GM21576 (cell line): ENCODE measurements around the gene FGD4.

Source experiments
- ATAC-seq: cut with Tn5 transposase; IDR thresholded peaks from one replicate; pipeline ENCODE4 v1.9.1; 2021; ENCODE audit warnings: mild to moderate bottlenecking, moderate library complexity; ENCODE audit not compliant: unreplicated experiment

FGD4 gene

GRCh38 chr12:32603071-32603470 lies 203.7 kb downstream of the FGD4 start:
- no peak for ATAC-seq

GRCh38 chr12:32603858-32604257 lies 204.5 kb downstream of the FGD4 start:
- ATAC-seq = peak; percentile 94

DNA sequence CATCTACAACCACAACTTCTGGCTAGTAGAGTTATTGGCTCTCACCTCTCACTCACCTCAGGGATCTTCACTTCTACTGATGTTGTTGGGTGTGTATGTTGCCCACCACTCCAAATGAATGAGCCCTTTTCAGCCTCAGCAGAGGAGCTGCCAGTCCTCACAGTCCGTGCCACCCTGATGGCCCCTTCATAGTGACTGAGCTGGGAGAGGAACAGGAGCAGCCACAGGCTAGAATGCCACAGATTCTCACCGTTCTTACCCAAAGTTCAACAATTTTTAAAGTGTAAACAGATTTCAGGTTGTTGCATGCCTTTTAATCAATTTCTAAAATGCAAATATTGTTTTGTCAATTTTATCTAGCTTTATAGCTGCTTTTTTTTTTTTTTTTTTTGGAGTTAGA lies 205.2 kb downstream of the FGD4 start:
- no peak for ATAC-seq

DNA sequence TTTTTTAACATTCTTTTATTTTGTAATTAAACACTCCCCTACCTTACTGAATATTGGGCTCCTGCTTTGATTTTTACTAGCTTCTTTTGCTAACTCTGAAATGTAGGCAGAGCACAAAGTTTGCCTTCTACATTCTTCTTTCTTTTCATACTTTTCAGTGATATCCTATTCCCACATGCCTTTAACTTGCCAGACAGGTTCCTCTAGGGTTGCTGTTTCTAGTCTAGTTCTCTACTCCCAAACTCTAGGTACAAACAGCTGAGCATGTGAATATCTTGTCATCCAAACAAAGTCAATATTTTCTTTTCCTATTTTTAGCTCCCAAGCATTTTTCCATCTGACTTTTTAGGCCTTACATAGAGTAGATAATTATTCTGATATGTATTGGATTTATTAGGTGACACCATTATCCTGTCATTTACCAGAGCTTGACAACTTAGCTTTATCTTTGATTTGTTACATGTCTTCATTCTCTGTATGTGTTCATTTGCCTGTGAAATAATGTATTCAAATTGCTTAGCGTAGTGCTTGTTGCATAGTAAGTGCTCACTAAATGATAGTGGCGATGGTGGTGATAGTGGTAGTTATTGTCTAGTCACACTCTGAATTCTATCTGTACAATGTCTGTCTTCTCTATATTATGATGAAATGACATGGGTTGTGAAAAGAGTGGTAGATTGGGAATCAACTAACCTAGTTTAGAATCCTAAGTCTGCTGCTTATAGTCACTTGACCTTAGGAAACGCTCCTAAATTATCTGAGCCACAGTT lies 206.2 kb downstream of the FGD4 start:
- no peak for ATAC-seq

GRCh38 chr12:32606443-32606842 lies 207.1 kb downstream of the FGD4 start:
- no peak for ATAC-seq

- ATAC-seq = no peak
These were observed 210.6 kb downstream of the FGD4 start for GRCh38 chr12:32609966-32610365.

DNA sequence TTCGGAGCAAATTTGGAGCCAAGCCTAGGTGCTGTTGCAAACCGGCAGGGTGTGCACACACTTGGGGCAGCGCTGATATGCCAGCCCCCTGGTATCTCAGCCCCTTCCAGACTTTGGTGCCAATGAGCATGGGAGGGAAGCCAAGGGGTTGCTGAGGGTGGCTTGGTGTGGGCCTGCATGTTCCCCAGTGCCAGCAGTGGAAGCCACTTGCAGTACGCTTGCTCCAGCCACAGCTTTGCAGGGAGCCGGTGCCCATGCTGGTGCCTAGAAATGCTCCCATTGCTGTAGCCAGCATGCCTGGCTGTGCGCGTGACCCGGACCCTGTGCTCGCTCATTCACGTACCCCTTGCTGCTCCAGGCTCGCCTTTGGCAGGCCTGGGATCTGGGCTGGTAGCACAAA lies 212.6 kb downstream of the FGD4 start:
- ATAC-seq = no peak

GRCh38 chr12:32612658-32613614 lies 213.6 kb downstream of the FGD4 start:
- no peak for ATAC-seq

DNA sequence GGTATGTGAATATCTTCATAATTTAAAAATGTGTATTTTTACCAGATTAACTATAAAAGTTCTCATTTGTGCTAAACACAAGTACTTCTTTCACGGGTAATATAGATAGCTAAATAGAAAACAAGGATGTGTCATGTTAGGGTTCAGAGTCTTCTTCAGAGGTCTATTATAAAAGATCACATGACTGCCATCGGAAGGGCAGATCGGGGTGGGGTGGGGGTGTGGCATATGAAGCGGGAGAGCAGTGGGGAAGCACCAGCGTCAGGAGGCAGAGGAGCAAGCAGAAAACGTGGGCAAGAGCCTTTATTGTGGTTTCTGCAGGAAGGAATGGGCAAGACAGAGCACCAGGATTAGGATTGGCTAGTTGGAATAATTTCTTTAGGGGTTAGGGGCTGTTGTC lies 216.1 kb downstream of the FGD4 start:
- no peak for ATAC-seq

DNA sequence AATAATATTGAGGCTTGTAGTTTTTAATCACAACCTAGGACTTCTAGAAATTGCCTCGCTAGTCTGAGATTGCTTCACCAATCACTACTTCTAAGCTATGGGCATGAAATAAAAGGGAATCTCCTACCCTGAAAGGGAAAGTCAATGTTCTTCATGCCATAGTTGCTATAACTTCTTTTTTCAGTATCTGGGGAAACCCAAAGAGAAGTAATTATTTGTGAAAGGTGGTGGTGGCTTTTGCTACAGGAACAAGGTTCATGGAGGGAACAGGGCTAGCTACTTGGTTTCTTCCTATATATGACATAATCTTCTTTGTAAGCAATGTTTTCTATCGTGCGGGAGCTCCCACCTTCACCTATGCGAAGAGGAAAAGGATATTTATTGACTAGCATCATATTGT lies 218.2 kb downstream of the FGD4 start:
- ATAC-seq = no peak

DNA sequence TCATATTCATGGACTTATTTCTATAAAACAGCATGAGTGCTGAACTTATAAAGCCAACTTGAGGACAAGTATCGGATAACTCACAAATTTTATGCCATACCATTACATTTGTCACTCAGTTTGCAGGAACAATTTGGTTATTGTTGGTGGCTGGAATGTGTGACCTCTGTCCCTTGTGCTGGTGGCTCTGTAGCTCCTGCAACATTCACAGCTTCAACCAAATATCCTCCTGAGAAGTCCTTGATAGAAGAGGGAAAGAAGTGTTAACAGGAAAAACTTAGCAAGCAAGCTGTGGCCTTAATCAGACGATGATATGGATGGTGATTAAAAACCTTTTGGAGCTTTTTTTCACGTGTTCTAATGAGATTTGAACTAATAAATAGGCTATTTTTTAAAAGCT lies 218.8 kb downstream of the FGD4 start:
- no peak for ATAC-seq

DNA sequence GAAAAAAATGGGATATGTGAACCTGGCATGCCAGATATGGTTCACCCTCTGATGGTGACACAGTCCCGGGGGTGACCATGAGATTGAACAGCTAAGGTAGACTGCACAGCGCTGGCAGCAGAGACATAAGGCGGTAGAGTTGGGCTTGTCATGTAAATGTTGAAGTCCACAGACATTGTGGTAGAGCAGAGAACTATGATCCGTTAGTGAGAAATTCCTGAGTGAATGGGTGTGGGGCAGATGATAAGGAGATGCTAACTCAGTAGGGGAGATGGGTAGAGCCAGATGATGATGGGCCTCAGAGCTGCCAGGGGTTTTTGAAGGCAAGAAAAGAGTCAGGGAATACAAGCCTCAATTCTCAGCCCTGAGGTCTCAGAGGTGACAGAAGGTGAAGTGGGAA lies 228.6 kb downstream of the FGD4 start:
- ATAC-seq = no peak

- ATAC-seq = no peak
These were observed 242.0 kb downstream of the FGD4 start for GRCh38 chr12:32641287-32641901.

DNA sequence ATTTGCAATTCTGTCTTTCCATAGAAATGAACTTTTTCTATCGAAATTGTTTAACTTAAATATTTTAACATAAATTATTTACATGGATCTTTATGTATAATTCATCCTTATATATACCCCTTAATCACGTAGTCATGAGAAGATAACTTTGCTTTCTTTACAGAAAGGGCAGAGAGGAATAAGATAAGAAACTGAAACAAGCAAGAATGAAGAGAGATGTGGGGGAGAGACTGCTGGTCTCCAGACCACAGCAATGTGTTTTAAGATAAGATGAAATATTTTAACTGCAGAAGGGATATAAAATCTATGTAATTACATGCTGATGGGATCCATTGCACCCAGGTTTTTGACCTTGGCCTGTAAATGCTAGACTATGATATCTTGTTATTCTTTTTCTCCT lies 245.1 kb downstream of the FGD4 start:
- no peak for ATAC-seq

GRCh38 chr12:32647275-32647674 lies 247.9 kb downstream of the FGD4 start:
- ATAC-seq = no peak

DNA sequence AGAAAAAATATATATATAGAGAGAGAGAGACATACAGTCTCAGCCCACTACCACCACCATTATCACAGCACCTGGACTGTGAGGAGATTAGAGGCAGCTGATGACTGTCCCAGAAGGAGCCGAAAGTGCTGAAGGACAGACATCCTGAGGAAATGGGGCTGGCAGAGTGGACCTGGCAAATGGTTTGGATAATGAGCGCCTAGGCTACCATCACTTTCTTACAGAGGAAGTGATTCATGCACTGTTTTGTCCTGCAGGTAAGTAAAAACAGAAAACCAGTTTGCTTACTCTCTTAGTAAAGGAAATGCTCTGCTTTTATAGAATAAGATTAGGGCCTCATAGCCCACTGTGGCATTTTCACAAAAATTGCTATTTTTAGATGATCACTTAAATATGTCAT lies 251.2 kb downstream of the FGD4 start:
- no peak for ATAC-seq

- ATAC-seq = no peak
These were observed 252.0 kb downstream of the FGD4 start for GRCh38 chr12:32651151-32651955.

DNA sequence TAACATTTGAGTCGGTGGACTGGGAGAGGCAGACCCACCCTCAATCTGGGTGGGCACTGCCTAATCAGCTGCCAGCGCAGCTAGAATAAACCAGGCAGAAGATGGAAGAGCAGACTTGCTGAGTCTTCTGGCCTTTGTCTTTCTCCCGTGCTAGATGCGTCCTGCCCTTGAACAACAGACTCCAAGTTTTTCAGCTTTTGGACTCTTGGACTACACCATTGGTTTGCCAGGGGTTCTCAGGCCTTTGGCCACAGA lies 252.5 kb downstream of the FGD4 start:
- no peak for ATAC-seq

DNA sequence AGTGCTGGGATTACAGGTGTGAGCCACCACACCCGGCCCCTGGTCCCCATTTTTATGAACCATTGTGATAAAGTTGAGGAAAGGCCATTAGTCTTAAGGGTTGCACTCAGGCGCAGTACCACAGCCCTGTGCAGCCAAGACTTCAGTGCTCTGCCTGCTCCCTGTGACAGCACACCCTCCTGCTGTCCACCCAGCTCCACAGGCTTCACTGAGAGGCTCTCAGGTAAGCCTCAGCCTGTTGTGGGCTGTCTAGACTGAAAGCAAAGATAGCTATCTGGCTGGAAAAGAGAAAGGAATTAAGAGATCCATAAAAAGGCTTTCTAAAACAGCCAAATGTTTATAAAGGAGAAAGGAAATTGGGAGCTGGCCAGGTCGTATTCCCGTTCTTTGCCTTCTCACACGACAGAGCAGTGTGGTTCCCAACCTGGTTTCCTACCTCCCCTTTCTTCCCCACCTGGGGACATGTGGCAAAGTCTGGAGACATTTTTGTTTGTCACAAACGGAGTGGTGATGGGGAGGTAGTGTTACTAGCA lies 260.6 kb downstream of the FGD4 start:
- no peak for ATAC-seq

DNA sequence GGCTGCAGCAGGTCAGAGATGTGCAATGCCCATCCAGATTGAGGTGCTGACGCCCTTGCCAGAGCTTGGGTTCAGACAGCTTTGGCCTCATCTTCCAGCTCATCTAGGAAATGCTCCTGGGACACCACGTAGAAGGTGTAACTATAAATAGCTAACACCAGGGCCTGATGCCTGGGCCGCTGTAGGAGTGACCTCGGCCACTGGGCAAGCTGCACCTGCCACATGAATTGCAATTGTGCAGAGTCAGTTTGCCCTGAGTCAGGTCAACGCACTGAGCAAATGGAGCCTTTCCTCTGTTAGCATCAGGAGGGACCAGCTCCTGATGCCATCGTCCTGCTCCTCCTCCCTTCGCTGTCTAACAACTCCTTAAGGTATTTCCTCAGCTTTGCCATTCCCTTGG lies 262.3 kb downstream of the FGD4 start:
- no peak for ATAC-seq

DNA sequence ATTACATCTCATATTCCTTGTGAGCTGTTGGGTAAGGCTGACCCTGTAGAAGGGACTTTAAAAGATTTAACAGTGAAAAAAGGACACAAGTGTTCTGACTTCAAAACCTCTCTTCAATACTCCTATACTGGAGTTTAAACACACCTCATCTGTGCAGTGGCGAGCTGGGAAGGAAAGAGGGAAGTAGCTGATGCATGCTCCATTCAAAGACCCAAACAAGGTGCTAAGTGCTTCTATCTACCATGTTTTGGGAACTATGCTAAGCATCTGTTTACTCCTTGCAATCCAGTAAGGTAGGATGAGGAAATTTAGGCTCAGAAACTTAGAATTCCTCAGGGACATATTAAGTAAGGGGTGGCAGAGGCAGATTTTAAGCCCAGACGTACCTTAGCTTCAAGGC lies 263.3 kb downstream of the FGD4 start:
- no peak for ATAC-seq
